Measurements from ENCODE around the gene SP5.

Gene SP5

DNA sequence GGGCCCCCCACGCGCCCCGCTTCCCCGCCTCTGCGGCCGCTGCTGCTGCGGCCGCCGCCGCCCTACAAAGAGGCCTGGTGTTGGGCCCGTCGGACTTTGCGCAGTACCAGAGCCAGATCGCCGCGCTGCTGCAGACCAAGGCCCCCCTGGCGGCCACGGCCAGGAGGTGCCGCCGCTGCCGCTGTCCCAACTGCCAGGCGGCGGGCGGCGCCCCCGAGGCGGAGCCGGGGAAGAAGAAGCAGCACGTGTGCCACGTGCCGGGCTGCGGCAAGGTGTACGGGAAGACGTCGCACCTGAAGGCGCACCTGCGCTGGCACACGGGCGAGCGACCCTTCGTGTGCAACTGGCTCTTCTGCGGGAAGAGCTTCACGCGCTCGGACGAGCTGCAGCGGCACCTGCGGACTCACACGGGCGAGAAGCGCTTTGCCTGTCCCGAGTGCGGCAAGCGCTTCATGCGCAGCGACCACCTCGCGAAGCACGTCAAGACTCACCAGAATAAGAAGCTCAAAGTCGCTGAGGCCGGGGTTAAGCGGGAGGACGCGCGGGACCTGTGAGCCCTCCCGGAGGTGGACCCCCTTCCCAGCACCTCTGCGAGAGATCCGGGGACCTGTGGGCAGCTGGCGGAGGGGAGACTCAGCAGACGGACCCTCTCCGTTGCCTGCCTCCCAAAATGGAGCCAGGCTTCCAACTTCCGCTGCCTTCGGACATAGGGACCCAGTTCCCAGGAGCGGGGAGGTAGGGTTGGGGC is 1.9 kb downstream of the SP5 start:
- no peaks in the 10 kb centered on the region for H3K4me1 ChIP-seq (ENCODE audit: control insufficient read depth, low read length)
- TF ChIP-seq EZH2phosphoT487 (IDR thresholded peaks at IDR 0.05; ENCODE audit: borderline replicate concordance, low read length) (no peak), CTCF (IDR thresholded peaks at IDR 0.05; ENCODE audit: low read depth, low read length, poor library complexity, severe bottlenecking) (no peak)
- H3K9me3 ChIP-seq (ENCODE audit: control insufficient read depth, insufficient read depth, low read length) = peaks cover 10% of the 10 kb centered on the region; the same call in 1 of the 2 replicates
- no peaks in the 10 kb centered on the region for H3K27me3 ChIP-seq (ENCODE audit: control insufficient read depth, low read length)
- H3K36me3 ChIP-seq (ENCODE audit: control insufficient read depth, low read length) = no peaks in the 10 kb centered on the region
- H4K20me1 ChIP-seq (ENCODE audit: control insufficient read depth, insufficient read depth, low read depth, low read length) = no peaks in the 10 kb centered on the region
- H3K27ac ChIP-seq (ENCODE audit: low read depth, low read length) = no peak overlapping the region
- H3K4me2 ChIP-seq (ENCODE audit: low read length) = no peak overlapping the region
- no peaks in the 10 kb centered on the region for H3K9me2 ChIP-seq (replicated peaks; ENCODE audit: control insufficient read depth, low read length)
- no peaks in the 10 kb centered on the region for H3F3A ChIP-seq (ENCODE audit: control insufficient read depth, insufficient read depth)
- H3K4me3 ChIP-seq (ENCODE audit: low read length) = no peak overlapping the region
- no peaks in the 10 kb centered on the region for H3K79me2 ChIP-seq (ENCODE audit: control insufficient read depth, low read length)

GRCh38 chr2:170717599-170717963 is 2.4 kb downstream of the SP5 start:
- no peaks in the 10 kb centered on the region for H4K20me1 ChIP-seq (ENCODE audit: control insufficient read depth, insufficient read depth, low read depth, low read length)
- H3K9me2 ChIP-seq (replicated peaks; ENCODE audit: control insufficient read depth, low read length) = no peaks in the 10 kb centered on the region
- no peaks in the 10 kb centered on the region for H3K27me3 ChIP-seq (ENCODE audit: control insufficient read depth, low read length)
- H3K27ac ChIP-seq (ENCODE audit: low read depth, low read length) = no peak overlapping the region
- no peaks in the 10 kb centered on the region for H3K4me1 ChIP-seq (ENCODE audit: control insufficient read depth, low read length)
- no peaks in the 10 kb centered on the region for H3F3A ChIP-seq (ENCODE audit: control insufficient read depth, insufficient read depth)
- H3K4me2 ChIP-seq (ENCODE audit: low read length) = no peak overlapping the region
- no peaks in the 10 kb centered on the region for H3K36me3 ChIP-seq (ENCODE audit: control insufficient read depth, low read length)
- H3K79me2 ChIP-seq (ENCODE audit: control insufficient read depth, low read length) = no peaks in the 10 kb centered on the region
- no peak overlapping the region for H3K4me3 ChIP-seq (ENCODE audit: low read length)
- peaks cover 10% of the 10 kb centered on the region; the same call in 1 of the 2 replicates for H3K9me3 ChIP-seq (ENCODE audit: control insufficient read depth, insufficient read depth, low read length)
- TF ChIP-seq CTCF (IDR thresholded peaks at IDR 0.05; ENCODE audit: low read depth, low read length, poor library complexity, severe bottlenecking) = no peak
- no peak for TF ChIP-seq EZH2phosphoT487 (IDR thresholded peaks at IDR 0.05; ENCODE audit: borderline replicate concordance, low read length)

GRCh38 chr2:170717991-170718589 is 3.0 kb downstream of the SP5 start:
- H3K4me2 ChIP-seq (ENCODE audit: low read length) = no peak overlapping the region

More at GRCh38 chr2:170717991-170718589, 3.0 kb downstream of the SP5 start:
- no peak overlapping the region for H3K4me3 ChIP-seq (ENCODE audit: low read length)
- H3K9me3 ChIP-seq (ENCODE audit: control insufficient read depth, insufficient read depth, low read length) = peaks cover 10% of the 10 kb centered on the region; the same call in 1 of the 2 replicates
- H3K4me1 ChIP-seq (ENCODE audit: control insufficient read depth, low read length) = no peaks in the 10 kb centered on the region
- TF ChIP-seq EZH2phosphoT487 (IDR thresholded peaks at IDR 0.05; ENCODE audit: borderline replicate concordance, low read length) = no peak
- TF ChIP-seq CTCF (IDR thresholded peaks at IDR 0.05; ENCODE audit: low read depth, low read length, poor library complexity, severe bottlenecking) = no peak
- no peaks in the 10 kb centered on the region for H3K36me3 ChIP-seq (ENCODE audit: control insufficient read depth, low read length)
- no peaks in the 10 kb centered on the region for H3K27me3 ChIP-seq (ENCODE audit: control insufficient read depth, low read length)
- H4K20me1 ChIP-seq (ENCODE audit: control insufficient read depth, insufficient read depth, low read depth, low read length) = no peaks in the 10 kb centered on the region
- H3F3A ChIP-seq (ENCODE audit: control insufficient read depth, insufficient read depth) = no peaks in the 10 kb centered on the region
- H3K79me2 ChIP-seq (ENCODE audit: control insufficient read depth, low read length) = no peaks in the 10 kb centered on the region
- H3K27ac ChIP-seq (ENCODE audit: low read depth, low read length) = no peak overlapping the region
- H3K9me2 ChIP-seq (replicated peaks; ENCODE audit: control insufficient read depth, low read length) = no peaks in the 10 kb centered on the region

Measured in DOHH2 (cell line).